CD4-positive, alpha-beta T cell treated with Interferon gamma for 1 hour (primary cell): ENCODE results near the gene RREB1.
A peak's percentile ranks its signal among the peaks of the same experiment; 100 is the strongest.

ENCODE experiments used
- DNase-seq: peaks from one replicate; pipeline ENCODE4 v3.0.0-alpha.2; 2020

The RREB1 gene

GRCh38 chr6:7196019-7196402, 88.2 kb downstream of the RREB1 start:
- no peak for DNase-seq

GRCh38 chr6:7196685-7197283, 89.0 kb downstream of the RREB1 start:
- DNase-seq, result no peak

- no peak for DNase-seq
These were observed 90.0 kb downstream of the RREB1 start for GRCh38 chr6:7197747-7198146.

- no peak for DNase-seq
These were observed 91.4 kb downstream of the RREB1 start for GRCh38 chr6:7198833-7199800.

- no peak for DNase-seq
These were observed 93.1 kb downstream of the RREB1 start for GRCh38 chr6:7200598-7201443.

- no peak for DNase-seq
These were observed 93.6 kb downstream of the RREB1 start for GRCh38 chr6:7201444-7201731.

- DNase-seq, result peak; percentile 76
These were observed 94.2 kb downstream of the RREB1 start for GRCh38 chr6:7201732-7202541.

- no peak for DNase-seq
These were observed 95.2 kb downstream of the RREB1 start for GRCh38 chr6:7202950-7203349.

- DNase-seq, result no peak
These were observed 96.2 kb downstream of the RREB1 start for GRCh38 chr6:7203939-7204338.

GRCh38 chr6:7204726-7205125, 97.0 kb downstream of the RREB1 start:
- no peak for DNase-seq

GRCh38 chr6:7207720-7208119, 100.0 kb downstream of the RREB1 start:
- DNase-seq, result no peak

GRCh38 chr6:7213416-7213815, 105.7 kb downstream of the RREB1 start:
- no peak for DNase-seq

GRCh38 chr6:7214468-7214867, 106.7 kb downstream of the RREB1 start:
- DNase-seq, result no peak

- DNase-seq, result no peak
These were observed 107.4 kb downstream of the RREB1 start for GRCh38 chr6:7215131-7215530.

- DNase-seq, result no peak
These were observed 108.1 kb downstream of the RREB1 start for GRCh38 chr6:7215798-7216231.

GRCh38 chr6:7216941-7217621, 109.3 kb downstream of the RREB1 start:
- no peak for DNase-seq

GRCh38 chr6:7218406-7218988, 110.7 kb downstream of the RREB1 start:
- no peak for DNase-seq

- DNase-seq, result no peak
These were observed 111.5 kb downstream of the RREB1 start for GRCh38 chr6:7219310-7219709.

- no peak for DNase-seq
These were observed 114.4 kb downstream of the RREB1 start for GRCh38 chr6:7222197-7222596.

GRCh38 chr6:7224731-7225130, 117.0 kb downstream of the RREB1 start:
- no peak for DNase-seq

GRCh38 chr6:7228662-7229375, 121.1 kb downstream of the RREB1 start:
- DNase-seq, result no peak
